ENCODE measurements around the gene NCKAP5. TPM values are rescaled to one million over a fixed set of nuclear protein-coding genes. Genes with fewer than 3 reads are reported as not detected.

NCKAP5 gene
- total and polyA plus RNA-seq, 10 donors, result 0.39 to 6.0 (median 3.3) TPM

DNA sequence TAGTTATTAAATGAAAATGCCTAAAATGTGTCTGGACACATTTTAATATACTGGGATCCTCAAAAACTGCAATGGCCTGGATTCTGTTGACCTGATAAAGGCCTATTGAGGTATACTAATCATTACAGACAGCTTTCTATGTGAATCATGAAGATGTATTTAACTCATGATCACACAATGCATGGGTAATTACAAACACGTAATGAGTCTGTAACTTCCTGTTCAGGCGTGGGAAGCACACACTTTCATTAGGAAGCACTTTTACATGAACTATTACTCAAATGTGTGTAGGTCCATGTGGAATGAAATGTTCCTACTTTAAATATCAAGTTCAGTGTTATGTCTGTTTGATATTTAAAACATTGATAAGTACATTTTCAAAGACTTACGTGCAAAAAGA is 108.7 kb downstream of the NCKAP5 start:
- H3K9me3 ChIP-seq, result peaks cover 0 to 13% (median 0%) of the 10 kb centered on the region in 8 donors
- TF ChIP-seq POLR2A (IDR thresholded peaks at IDR 0.05) (no peak), POLR2AphosphoS5 (IDR thresholded peaks at IDR 0.05) (no peak), CTCF (IDR thresholded peaks at IDR 0.05 in 8 of 11, conservative IDR thresholded peaks at IDR 0.05 in 3 of 11) (no peak)
- H3K4me1 ChIP-seq, result no peaks in the 10 kb centered on the region
- 63 to 87% (median 71%) methylated on average over 3 of the region's 3 CpGs for WGBS, 5 donors
- DNase-seq, result no peak
- H3K27me3 ChIP-seq (replicated peaks in 1 of 7), result no peaks in the 10 kb centered on the region
- no peak overlapping the region for H3K4me3 ChIP-seq
- intact Hi-C loops (cut with DNase I; ENCODE audit: low total_unique reads), result no loop called here
- no peak overlapping the region for H3K27ac ChIP-seq
- H3K36me3 ChIP-seq, result no peaks in the 10 kb centered on the region

GRCh38 chr2:133458280-133458679 is 110.0 kb downstream of the NCKAP5 start:
- no peak overlapping the region for H3K27ac ChIP-seq
- no peak overlapping the region for H3K4me3 ChIP-seq
- peaks cover 0 to 25% (median 4%) of the 10 kb centered on the region in 8 donors for H3K9me3 ChIP-seq
- H3K27me3 ChIP-seq (replicated peaks in 1 of 7), result no peaks in the 10 kb centered on the region
- 54 to 78% (median 59%) methylated on average over 3 of the region's 3 CpGs for WGBS, 5 donors
- intact Hi-C loops (cut with DNase I; ENCODE audit: low total_unique reads), result no loop called here
- DNase-seq, result no peak
- no peaks in the 10 kb centered on the region for H3K4me1 ChIP-seq
- TF ChIP-seq POLR2A (IDR thresholded peaks at IDR 0.05) (no peak), POLR2AphosphoS5 (IDR thresholded peaks at IDR 0.05) (no peak), CTCF (IDR thresholded peaks at IDR 0.05 in 8 of 11, conservative IDR thresholded peaks at IDR 0.05 in 3 of 11) (no peak)
- no peaks in the 10 kb centered on the region for H3K36me3 ChIP-seq

DNA sequence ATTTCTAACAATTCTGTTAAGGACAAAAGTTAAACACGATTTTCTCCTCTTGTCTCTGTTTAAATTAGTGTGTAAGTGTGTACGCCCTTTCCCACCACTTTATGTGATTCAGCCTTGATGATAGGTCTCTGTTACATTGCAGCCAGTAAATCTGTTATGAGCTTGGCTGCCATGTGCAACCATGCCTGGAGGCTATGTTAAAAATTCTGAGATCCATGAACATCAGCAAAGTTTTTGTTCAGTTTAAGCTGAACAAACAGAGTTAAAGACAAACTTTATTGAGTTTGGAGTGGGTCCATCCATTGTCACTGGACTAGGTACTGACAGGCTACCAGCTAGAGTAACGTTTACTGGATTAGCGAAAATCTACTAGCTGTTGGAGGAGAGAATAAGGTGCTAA is 110.4 kb downstream of the NCKAP5 start:
- WGBS, 5 donors, result 77 to 89% (median 79%) methylated on average over 4 of the region's 4 CpGs
- intact Hi-C loops (cut with DNase I; ENCODE audit: low total_unique reads), result no loop called here
- Histone ChIP-seq H3K36me3 (no peaks in the 10 kb centered on the region), H3K9me3 (peaks cover 0 to 25% (median 4%) of the 10 kb centered on the region in 8 donors), H3K4me3 (no peak overlapping the region), H3K27me3 (replicated peaks in 1 of 7) (no peaks in the 10 kb centered on the region), H3K27ac (no peak overlapping the region), H3K4me1 (no peaks in the 10 kb centered on the region)
- DNase-seq, result no peak
- TF ChIP-seq CTCF (IDR thresholded peaks at IDR 0.05 in 8 of 11, conservative IDR thresholded peaks at IDR 0.05 in 3 of 11), result no peak
- TF ChIP-seq POLR2AphosphoS5 (IDR thresholded peaks at IDR 0.05), result no peak
- TF ChIP-seq POLR2A (IDR thresholded peaks at IDR 0.05), result no peak

DNA sequence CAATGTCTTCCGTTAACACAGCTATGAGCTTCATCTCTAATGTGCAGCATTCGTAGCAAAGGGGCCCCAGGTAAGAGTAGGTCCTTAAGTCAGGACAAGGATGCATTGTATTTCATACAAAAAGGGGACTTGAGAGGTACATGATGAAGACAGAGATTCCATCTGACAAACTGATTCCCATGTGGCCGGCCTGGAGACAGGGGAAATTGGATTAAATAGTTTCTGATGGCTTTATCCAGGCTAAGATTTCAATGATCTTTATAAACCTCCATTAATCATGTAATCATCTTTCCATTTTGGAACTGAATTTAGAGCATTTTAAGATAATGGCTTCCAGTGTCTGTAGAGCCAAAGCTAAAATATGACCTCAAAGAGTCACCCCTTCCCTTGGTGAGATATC is 111.3 kb downstream of the NCKAP5 start:
- H3K27me3 ChIP-seq (replicated peaks in 1 of 7), result no peaks in the 10 kb centered on the region
- H3K27ac ChIP-seq, result no peak overlapping the region
- intact Hi-C loops (cut with DNase I; ENCODE audit: low total_unique reads), result no loop called here
- no peak for DNase-seq
- no peak overlapping the region for H3K4me3 ChIP-seq
- 63 to 85% (median 78%) methylated on average over 3 of the region's 3 CpGs for WGBS, 5 donors
- no peaks in the 10 kb centered on the region for H3K4me1 ChIP-seq
- H3K36me3 ChIP-seq, result no peaks in the 10 kb centered on the region
- TF ChIP-seq POLR2AphosphoS5 (IDR thresholded peaks at IDR 0.05), result no peak
- TF ChIP-seq POLR2A (IDR thresholded peaks at IDR 0.05), result no peak
- TF ChIP-seq CTCF (IDR thresholded peaks at IDR 0.05 in 8 of 11, conservative IDR thresholded peaks at IDR 0.05 in 3 of 11), result no peak
- peaks cover 0 to 25% (median 4%) of the 10 kb centered on the region in 8 donors for H3K9me3 ChIP-seq

Measured in spleen (tissue), 11 donors.